HUES6 (cell line): ENCODE measurements around the gene ACOT7.

ENCODE experiments used
- H3K27ac ChIP-seq: 2 replicates; pipeline ENCODE4 v1.7.0; 2013; ENCODE audit warnings: low read depth, mild to moderate bottlenecking, low read length, inconsistent platforms
- H3K27me3 ChIP-seq: 2 replicates; pipeline ENCODE4 v1.6.1; 2013; ENCODE audit warnings: low read length; ENCODE audit not compliant: control insufficient read depth, insufficient read depth
- H3K36me3 ChIP-seq: 2 replicates; pipeline ENCODE4 v1.6.1; 2013; ENCODE audit warnings: low read length; ENCODE audit not compliant: control insufficient read depth, insufficient read depth
- H3K4me1 ChIP-seq: 2 replicates; pipeline ENCODE4 v1.6.1; 2013; ENCODE audit warnings: low read length; ENCODE audit not compliant: control insufficient read depth, insufficient read depth
- H3K4me3 ChIP-seq: 2 replicates; pipeline ENCODE4 v1.5.1; 2013; ENCODE audit warnings: low read depth, low read length
- H3K9ac ChIP-seq: one replicate; pipeline ENCODE4 v1.6.1; 2013; ENCODE audit warnings: mild to moderate bottlenecking, low read length
- H3K9me3 ChIP-seq: 2 replicates; pipeline ENCODE4 v1.6.1; 2013; ENCODE audit warnings: low read depth, low read length; ENCODE audit not compliant: control insufficient read depth, insufficient read depth

ACOT7 gene

GRCh38 chr1:6270401-6270800 is 123.2 kb downstream of the ACOT7 start:
- Histone ChIP-seq H3K27ac (no peak overlapping the region), H3K36me3 (no peaks in the 10 kb centered on the region), H3K9me3 (no peaks in the 10 kb centered on the region), H3K4me1 (peaks cover 43% of the 10 kb centered on the region), H3K4me3 (no peak overlapping the region), H3K9ac (no peak overlapping the region), H3K27me3 (no peaks in the 10 kb centered on the region)

DNA sequence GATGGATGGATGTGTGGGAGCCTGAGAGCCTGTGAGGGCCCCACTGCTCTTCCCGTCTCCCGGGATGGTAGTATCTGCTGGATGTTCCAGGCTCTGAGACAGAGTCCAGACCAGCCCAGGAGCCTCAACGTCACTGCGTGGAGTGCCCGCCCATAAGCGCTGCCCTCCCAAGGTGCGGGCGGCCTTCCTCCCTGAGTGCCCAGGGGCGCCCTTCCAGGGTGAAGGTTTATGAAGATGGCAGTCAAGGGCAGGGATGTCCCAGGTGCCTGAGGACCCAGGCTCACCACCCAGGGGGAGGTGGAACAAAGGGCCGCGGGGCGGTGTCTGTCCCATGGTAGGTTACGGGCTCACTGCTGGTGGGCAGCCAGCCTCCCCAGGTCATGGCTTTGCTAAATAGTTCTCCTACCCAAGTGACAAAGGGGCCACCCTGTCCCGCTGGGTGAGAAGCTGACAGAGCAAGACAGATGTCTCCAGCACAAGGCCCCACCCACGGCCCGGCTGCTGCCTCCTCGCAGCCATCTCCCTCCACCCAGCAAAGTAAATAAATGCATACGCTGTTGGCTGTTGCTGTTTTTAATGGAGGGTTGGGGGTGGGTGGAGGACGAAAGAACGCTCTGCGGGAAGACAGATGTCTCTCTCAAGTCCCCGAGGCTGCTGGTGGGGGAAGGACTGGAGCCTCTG is 123.7 kb downstream of the ACOT7 start:
- Histone ChIP-seq H3K36me3 (no peaks in the 10 kb centered on the region), H3K27me3 (no peaks in the 10 kb centered on the region), H3K9me3 (no peaks in the 10 kb centered on the region), H3K4me1 (peaks cover 39% of the 10 kb centered on the region), H3K9ac (no peak overlapping the region), H3K27ac (no peak overlapping the region), H3K4me3 (no peak overlapping the region)

DNA sequence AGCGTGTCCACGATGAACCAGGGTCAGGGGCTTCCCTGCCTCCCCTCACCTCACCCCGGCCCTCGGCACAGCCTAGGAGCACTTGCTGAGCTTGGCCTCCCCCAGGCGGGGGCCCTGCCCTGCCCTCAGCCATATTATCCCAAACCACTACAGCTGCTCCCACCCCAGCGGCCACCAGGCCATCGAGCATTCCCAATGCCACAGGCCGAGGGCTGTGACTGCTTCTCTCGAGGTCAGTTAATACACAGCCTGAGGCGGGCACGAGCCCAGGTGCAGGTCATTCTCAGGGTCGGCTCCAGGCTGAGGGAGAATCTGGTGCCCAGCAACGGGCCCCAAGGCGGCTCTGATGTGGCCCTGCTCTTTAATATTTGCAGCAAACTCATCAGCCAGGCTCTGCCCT is 124.3 kb downstream of the ACOT7 start:
- H3K4me3 ChIP-seq: no peak overlapping the region
- H3K36me3 ChIP-seq: peaks cover 2% of the 10 kb centered on the region; the same call in 1 of the 2 replicates
- H3K9me3 ChIP-seq: no peaks in the 10 kb centered on the region
- no peaks in the 10 kb centered on the region for H3K27me3 ChIP-seq
- H3K27ac ChIP-seq: no peak overlapping the region
- H3K4me1 ChIP-seq: peaks cover 37% of the 10 kb centered on the region
- H3K9ac ChIP-seq: no peak overlapping the region

- Histone ChIP-seq H3K9ac (no peak overlapping the region), H3K27ac (no peak overlapping the region), H3K9me3 (no peaks in the 10 kb centered on the region), H3K27me3 (no peaks in the 10 kb centered on the region), H3K4me1 (peaks cover 28% of the 10 kb centered on the region), H3K36me3 (peaks cover 6% of the 10 kb centered on the region; the same call in 1 of the 2 replicates), H3K4me3 (no peak overlapping the region)
Measured at GRCh38 chr1:6268415-6268814, 125.2 kb downstream of the ACOT7 start.

GRCh38 chr1:6267686-6268322 is 125.8 kb downstream of the ACOT7 start:
- H3K27me3 ChIP-seq: no peaks in the 10 kb centered on the region
- no peaks in the 10 kb centered on the region for H3K9me3 ChIP-seq
- peaks cover 22% of the 10 kb centered on the region; the same call in 1 of the 2 replicates for H3K4me1 ChIP-seq
- no peak overlapping the region for H3K4me3 ChIP-seq
- peaks cover 6% of the 10 kb centered on the region; the same call in 1 of the 2 replicates for H3K36me3 ChIP-seq
- no peak overlapping the region for H3K9ac ChIP-seq
- H3K27ac ChIP-seq: no peak overlapping the region

- no peak overlapping the region for H3K27ac ChIP-seq
Measured at GRCh38 chr1:6266641-6267040, 126.9 kb downstream of the ACOT7 start.

DNA sequence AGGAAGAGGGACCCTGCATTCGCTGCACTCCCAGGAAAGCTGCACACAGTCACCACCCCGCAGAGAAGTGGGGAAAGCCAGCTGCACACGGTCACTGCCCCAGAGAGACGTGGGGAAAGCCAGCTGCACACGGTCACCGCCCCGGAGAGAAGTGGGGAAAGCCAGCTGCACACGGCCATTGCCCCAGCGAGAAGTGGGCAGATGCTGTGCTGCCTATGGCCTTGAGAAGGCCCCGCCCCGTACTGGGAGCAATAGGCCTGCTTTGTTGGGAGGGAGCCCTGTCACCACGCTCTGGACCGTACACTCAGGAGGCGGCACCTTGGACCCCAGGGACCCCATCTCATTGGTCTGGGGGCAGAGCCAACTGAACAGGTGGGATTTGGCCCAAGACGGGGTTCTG is 128.4 kb downstream of the ACOT7 start:
- peaks cover 7% of the 10 kb centered on the region; the same call in 1 of the 2 replicates for H3K4me1 ChIP-seq
- H3K27me3 ChIP-seq: peaks cover 11% of the 10 kb centered on the region; the same call in 1 of the 2 replicates
- H3K4me3 ChIP-seq: no peak overlapping the region
- H3K27ac ChIP-seq: no peak overlapping the region
- H3K9me3 ChIP-seq: no peaks in the 10 kb centered on the region
- peaks cover 6% of the 10 kb centered on the region; the same call in 1 of the 2 replicates for H3K36me3 ChIP-seq
- H3K9ac ChIP-seq: no peak overlapping the region

More at GRCh38 chr1:6266641-6267040, 126.9 kb downstream of the ACOT7 start:
- H3K9ac ChIP-seq: no peak overlapping the region
- H3K4me1 ChIP-seq: peaks cover 15% of the 10 kb centered on the region; the same call in 1 of the 2 replicates
- H3K36me3 ChIP-seq: peaks cover 6% of the 10 kb centered on the region; the same call in 1 of the 2 replicates
- H3K4me3 ChIP-seq: no peak overlapping the region
- no peaks in the 10 kb centered on the region for H3K9me3 ChIP-seq
- peaks cover 9% of the 10 kb centered on the region; the same call in 1 of the 2 replicates for H3K27me3 ChIP-seq

GRCh38 chr1:6263716-6264115 is 129.9 kb downstream of the ACOT7 start:
- Histone ChIP-seq H3K27ac (no peak overlapping the region), H3K4me1 (peaks cover 7% of the 10 kb centered on the region; the same call in 1 of the 2 replicates), H3K4me3 (no peak overlapping the region), H3K27me3 (peaks cover 25% of the 10 kb centered on the region), H3K9me3 (no peaks in the 10 kb centered on the region), H3K9ac (no peak overlapping the region), H3K36me3 (peaks cover 6% of the 10 kb centered on the region; the same call in 1 of the 2 replicates)

GRCh38 chr1:6262555-6263420 is 130.8 kb downstream of the ACOT7 start:
- H3K36me3 ChIP-seq: peaks cover 6% of the 10 kb centered on the region; the same call in 1 of the 2 replicates
- no peak overlapping the region for H3K4me3 ChIP-seq
- no peaks in the 10 kb centered on the region for H3K9me3 ChIP-seq
- peaks cover 31% of the 10 kb centered on the region for H3K27me3 ChIP-seq
- no peak overlapping the region for H3K27ac ChIP-seq
- peaks cover 7% of the 10 kb centered on the region; the same call in 1 of the 2 replicates for H3K4me1 ChIP-seq
- no peak overlapping the region for H3K9ac ChIP-seq

- Histone ChIP-seq H3K4me3 (peak overlapping the region; percentile 46), H3K4me1 (peaks cover 7% of the 10 kb centered on the region; the same call in 1 of the 2 replicates)
Measured at GRCh38 chr1:6261615-6261995, 132.0 kb downstream of the ACOT7 start.

More at GRCh38 chr1:6261615-6261995, 132.0 kb downstream of the ACOT7 start:
- H3K36me3 ChIP-seq: peaks cover 6% of the 10 kb centered on the region; the same call in 1 of the 2 replicates
- no peak overlapping the region for H3K27ac ChIP-seq
- H3K27me3 ChIP-seq: peaks cover 40% of the 10 kb centered on the region
- no peak overlapping the region for H3K9ac ChIP-seq
- H3K9me3 ChIP-seq: no peaks in the 10 kb centered on the region
